Esophagus squamous epithelium (tissue), 5 donors: ENCODE data around the gene LCN10. TPM values are rescaled to one million over a fixed set of nuclear protein-coding genes. Genes with fewer than 3 reads are reported as not detected.

Source experiments
- DNase-seq: peaks from one replicate; lab custom pipeline; 2025; lab: John Stamatoyannopoulos, UW
- H3K27ac ChIP-seq, 4 donors: fragments of 200-600 bp; sonication (generic); one replicate each; pipeline ENCODE4 v1.5.1; 2016 to 2019; ENCODE audit warnings: mild to moderate bottlenecking in 1 of 4
- H3K27me3 ChIP-seq, 4 donors: fragments of 200-600 bp; sonication (generic); 1 replicate in 3 of 4; 2 replicates in 1 of 4; pipeline versions ENCODE4 v1.5.1 to v1.6.0; 2017 to 2021; ENCODE audit warnings: antibody characterized with exemption in 1 of 4
- H3K36me3 ChIP-seq, 3 donors: fragments of 200-600 bp; sonication (generic); one replicate each; pipeline ENCODE4 v1.5.1; 2016 to 2019
- H3K4me1 ChIP-seq, 3 donors: fragments of 200-600 bp; sonication (generic); one replicate each; pipeline ENCODE4 v1.5.1; 2017 to 2019
- H3K4me3 ChIP-seq, 4 donors: fragments of 200-600 bp; sonication (generic); 1 replicate in 3 of 4; 2 replicates in 1 of 4; pipeline ENCODE4 v1.5.1; 2016 to 2019; ENCODE audit warnings: mild to moderate bottlenecking in 2 of 4, moderate library complexity in 1 of 4
- H3K9me3 ChIP-seq, 3 donors: fragments of 200-600 bp; sonication (generic); one replicate each; pipeline ENCODE4 v1.5.1; 2016 to 2019
- CTCF ChIP-seq, 6 experiments: fragments of 450-650 bp in 4 of 6; fragments of 200-600 bp in 2 of 6; sonication (generic) in 2 of 6; IDR thresholded peaks; one replicate each; pipeline ENCODE4 v1.5.1; 2016 to 2019; ENCODE audit warnings: antibody characterized with exemption in 6 of 6, mild to moderate bottlenecking in 4 of 6, moderate library complexity in 4 of 6
- POLR2A ChIP-seq, 4 donors: fragments of 450-650 bp; IDR thresholded peaks; one replicate each; pipeline ENCODE4 v1.6.1; 2017; ENCODE audit warnings: antibody characterized with exemption in 4 of 4, mild to moderate bottlenecking in 4 of 4, moderate library complexity in 3 of 4
- WGBS, 2 donors: methylation state at CpG; one replicate each; pipeline ENCODE4 v1.1.5; 2018; 5-methylcytosine and 5-hydroxymethylcytosine counted together
- intact Hi-C: fragments of 100-400 bp; cut with DNase I; formaldehyde crosslinking; loops from one replicate; pipeline ENCODE4 v1.15.0; 2022
- total RNA-seq, 4 donors: library from RNA; depleted of rRNA; stranded (reverse); fragments of >200 nt; gene quantifications; one replicate each; pipeline ENCODE4 v1.1.0, GENCODE V29; 2016
- donor health status: DM: yes; HTN: yes; CAD: no.

The LCN10 gene
- total RNA-seq, 4 donors from 2014 or later: 0.64 to 3.8 (median 2.2) TPM

GRCh38 chr9:136744773-136745172 lies 2.0 kb upstream of the LCN10 start:
- H3K4me3 ChIP-seq: peak overlapping the region in 2 of 4 donors; percentile 23 to 45
- intact Hi-C loops: no loop called here
- H3K9me3 ChIP-seq: no peaks in the 10 kb centered on the region
- H3K36me3 ChIP-seq: no peaks in the 10 kb centered on the region
- peaks cover 10 to 70% (median 20%) of the 10 kb centered on the region in 4 donors for H3K27me3 ChIP-seq
- no peak for DNase-seq
- 73 to 100% methylated on average over 1 to 3 of the region's 18 CpGs for WGBS, 2 donors
- TF ChIP-seq POLR2A (IDR thresholded peaks at IDR 0.05): no peak
- TF ChIP-seq CTCF (IDR thresholded peaks at IDR 0.05): no peak
- peaks cover 24 to 44% (median 29%) of the 10 kb centered on the region in 3 donors for H3K4me1 ChIP-seq
- no peak overlapping the region for H3K27ac ChIP-seq

- Histone ChIP-seq H3K9me3 (no peaks in the 10 kb centered on the region), H3K4me1 (peaks cover 24 to 44% (median 29%) of the 10 kb centered on the region in 3 donors), H3K4me3 (no peak overlapping the region), H3K36me3 (no peaks in the 10 kb centered on the region), H3K27me3 (peaks cover 10 to 80% (median 20%) of the 10 kb centered on the region in 4 donors), H3K27ac (no peak overlapping the region)
- intact Hi-C loops: no loop called here
- WGBS, 2 donors: 40 to 77% methylated on average over 1 to 4 of the region's 16 CpGs
- DNase-seq: no peak
- TF ChIP-seq CTCF (IDR thresholded peaks at IDR 0.05) (no peak), POLR2A (IDR thresholded peaks at IDR 0.05) (no peak)
These were observed 985 bp upstream of the LCN10 start for GRCh38 chr9:136743639-136744211.

GRCh38 chr9:136741883-136742571 lies 713 bp downstream of the LCN10 start:
- H3K27me3 ChIP-seq: peaks cover 10 to 85% (median 20%) of the 10 kb centered on the region in 4 donors
- no peaks in the 10 kb centered on the region for H3K9me3 ChIP-seq
- TF ChIP-seq CTCF (IDR thresholded peaks at IDR 0.05) (no peak), POLR2A (IDR thresholded peaks at IDR 0.05) (peak in 1 of 4 donors; percentile 15)
- intact Hi-C loops: no loop called here
- H3K27ac ChIP-seq: no peak overlapping the region
- H3K4me1 ChIP-seq: peaks cover 24 to 34% (median 29%) of the 10 kb centered on the region in 3 donors
- 21 to 25% methylated on average over 8 to 13 of the region's 32 CpGs for WGBS, 2 donors
- peak overlapping the region in 3 of 4 donors; percentile 1 to 49 (median 18) for H3K4me3 ChIP-seq
- no peaks in the 10 kb centered on the region for H3K36me3 ChIP-seq
- no peak for DNase-seq

- intact Hi-C loops: no loop called here
- H3K27me3 ChIP-seq: peaks cover 10 to 80% (median 20%) of the 10 kb centered on the region in 4 donors
- H3K36me3 ChIP-seq: no peaks in the 10 kb centered on the region
- 4 to 18% methylated on average over 16 to 18 of the region's 37 CpGs for WGBS, 2 donors
- no peak for DNase-seq
- H3K4me3 ChIP-seq: peak overlapping the region in 3 of 4 donors; percentile 1 to 49 (median 18)
- H3K27ac ChIP-seq: no peak overlapping the region
- H3K4me1 ChIP-seq: peaks cover 24 to 34% (median 29%) of the 10 kb centered on the region in 3 donors
- no peaks in the 10 kb centered on the region for H3K9me3 ChIP-seq
- TF ChIP-seq POLR2A (IDR thresholded peaks at IDR 0.05) (no peak), CTCF (IDR thresholded peaks at IDR 0.05) (no peak)
These were observed 1.5 kb downstream of the LCN10 start for GRCh38 chr9:136740971-136741882.
